HUES64 (cell line): ENCODE data around the gene C1D.

Experiments
- H3K27ac ChIP-seq: 2 replicates; pipeline ENCODE4 v1.7.0; 2013; ENCODE audit warnings: low read depth, low read length, inconsistent platforms
- H3K27me3 ChIP-seq: 2 replicates; pipeline ENCODE4 v1.6.1; 2013; ENCODE audit warnings: mild to moderate bottlenecking, low read length; ENCODE audit not compliant: insufficient read depth
- H3K36me3 ChIP-seq: 2 replicates; pipeline ENCODE4 v1.6.1; 2013; ENCODE audit warnings: mild to moderate bottlenecking, low read length; ENCODE audit not compliant: insufficient read depth
- H3K4me1 ChIP-seq: 2 replicates; pipeline ENCODE4 v1.6.1; 2013; ENCODE audit warnings: mild to moderate bottlenecking, low read length, moderate library complexity; ENCODE audit not compliant: insufficient read depth
- H3K4me3 ChIP-seq: 2 replicates; pipeline ENCODE4 v1.5.1; 2013; ENCODE audit warnings: mild to moderate bottlenecking, low read length, moderate library complexity
- H3K9ac ChIP-seq: 2 replicates; pipeline ENCODE4 v1.6.1; 2013; ENCODE audit warnings: mild to moderate bottlenecking, low read depth, low read length
- H3K9me3 ChIP-seq: 2 replicates; pipeline ENCODE4 v1.6.1; 2013; ENCODE audit warnings: low read depth, low read length; ENCODE audit not compliant: insufficient read depth
- WGBS: fragments of 150-250, 120-280 bp; methylation state at CpG from one replicate; pipeline ENCODE4 v1.1.7; 2013; ENCODE audit warnings: missing lambda C conversion rate; 5-methylcytosine and 5-hydroxymethylcytosine counted together

The C1D gene

GRCh38 chr2:68039317-68039716 is 23.5 kb downstream of the C1D start:
- Histone ChIP-seq H3K4me3 (no peak overlapping the region), H3K36me3 (peaks cover 11% of the 10 kb centered on the region), H3K9ac (no peak overlapping the region), H3K27me3 (no peaks in the 10 kb centered on the region), H3K9me3 (no peaks in the 10 kb centered on the region), H3K4me1 (no peaks in the 10 kb centered on the region), H3K27ac (no peak overlapping the region)
- WGBS = 100% methylated on average over 1 of the region's 1 CpG

- Histone ChIP-seq H3K27me3 (no peaks in the 10 kb centered on the region), H3K4me1 (no peaks in the 10 kb centered on the region), H3K36me3 (no peaks in the 10 kb centered on the region), H3K4me3 (no peak overlapping the region), H3K9me3 (no peaks in the 10 kb centered on the region), H3K9ac (no peak overlapping the region), H3K27ac (no peak overlapping the region)
- 86% methylated on average over 6 of the region's 6 CpGs for WGBS
These were observed 30.1 kb downstream of the C1D start for GRCh38 chr2:68032702-68033101.

GRCh38 chr2:68031542-68032160 is 31.2 kb downstream of the C1D start:
- H3K9ac ChIP-seq = no peak overlapping the region
- no peaks in the 10 kb centered on the region for H3K36me3 ChIP-seq

GRCh38 chr2:68031043-68031442 is 31.8 kb downstream of the C1D start:
- Histone ChIP-seq H3K9ac (no peak overlapping the region), H3K4me3 (no peak overlapping the region), H3K27ac (no peak overlapping the region), H3K27me3 (no peaks in the 10 kb centered on the region), H3K9me3 (no peaks in the 10 kb centered on the region), H3K36me3 (no peaks in the 10 kb centered on the region), H3K4me1 (no peaks in the 10 kb centered on the region)

More at GRCh38 chr2:68031542-68032160, 31.2 kb downstream of the C1D start:
- Histone ChIP-seq H3K27me3 (no peaks in the 10 kb centered on the region), H3K4me1 (no peaks in the 10 kb centered on the region), H3K27ac (no peak overlapping the region), H3K9me3 (no peaks in the 10 kb centered on the region), H3K4me3 (no peak overlapping the region)
- WGBS = 55% methylated on average over 2 of the region's 2 CpGs

GRCh38 chr2:68030529-68030928 is 32.3 kb downstream of the C1D start:
- Histone ChIP-seq H3K36me3 (no peaks in the 10 kb centered on the region), H3K9me3 (no peaks in the 10 kb centered on the region), H3K4me1 (no peaks in the 10 kb centered on the region), H3K4me3 (no peak overlapping the region), H3K9ac (no peak overlapping the region), H3K27ac (no peak overlapping the region), H3K27me3 (no peaks in the 10 kb centered on the region)
- 94% methylated on average over 4 of the region's 5 CpGs for WGBS

GRCh38 chr2:68027959-68028358 is 34.8 kb downstream of the C1D start:
- H3K9ac ChIP-seq = no peak overlapping the region
- no peaks in the 10 kb centered on the region for H3K36me3 ChIP-seq
- no peak overlapping the region for H3K27ac ChIP-seq
- no peaks in the 10 kb centered on the region for H3K9me3 ChIP-seq
- H3K27me3 ChIP-seq = no peaks in the 10 kb centered on the region
- no peaks in the 10 kb centered on the region for H3K4me1 ChIP-seq
- no peak overlapping the region for H3K4me3 ChIP-seq

- Histone ChIP-seq H3K27ac (no peak overlapping the region), H3K4me1 (no peaks in the 10 kb centered on the region), H3K36me3 (no peaks in the 10 kb centered on the region), H3K4me3 (no peak overlapping the region), H3K9me3 (no peaks in the 10 kb centered on the region), H3K9ac (no peak overlapping the region), H3K27me3 (no peaks in the 10 kb centered on the region)
- WGBS = 95% methylated on average over 22 of the region's 22 CpGs
These were observed 38.4 kb downstream of the C1D start for GRCh38 chr2:68024450-68024849.

GRCh38 chr2:68023904-68024303 is 38.9 kb downstream of the C1D start:
- H3K9me3 ChIP-seq = no peaks in the 10 kb centered on the region
- no peaks in the 10 kb centered on the region for H3K27me3 ChIP-seq
- no peak overlapping the region for H3K27ac ChIP-seq
- WGBS = 96% methylated on average over 16 of the region's 16 CpGs
- H3K4me1 ChIP-seq = no peaks in the 10 kb centered on the region
- no peak overlapping the region for H3K4me3 ChIP-seq
- H3K36me3 ChIP-seq = no peaks in the 10 kb centered on the region
- H3K9ac ChIP-seq = no peak overlapping the region

- WGBS = 91% methylated on average over 4 of the region's 4 CpGs
- Histone ChIP-seq H3K27ac (no peak overlapping the region), H3K36me3 (no peaks in the 10 kb centered on the region), H3K9ac (no peak overlapping the region), H3K4me1 (no peaks in the 10 kb centered on the region), H3K27me3 (no peaks in the 10 kb centered on the region), H3K4me3 (no peak overlapping the region), H3K9me3 (no peaks in the 10 kb centered on the region)
These were observed 44.1 kb downstream of the C1D start for GRCh38 chr2:68018727-68019126.

GRCh38 chr2:68009526-68009925 is 53.3 kb downstream of the C1D start:
- 96% methylated on average over 5 of the region's 5 CpGs for WGBS
- Histone ChIP-seq H3K36me3 (no peaks in the 10 kb centered on the region), H3K27ac (no peak overlapping the region), H3K27me3 (no peaks in the 10 kb centered on the region), H3K9ac (no peak overlapping the region), H3K4me3 (no peak overlapping the region), H3K9me3 (no peaks in the 10 kb centered on the region), H3K4me1 (no peaks in the 10 kb centered on the region)

- no peak overlapping the region for H3K27ac ChIP-seq
- 89% methylated on average over 8 of the region's 8 CpGs for WGBS
These were observed 62.5 kb downstream of the C1D start for GRCh38 chr2:68000170-68000825.

GRCh38 chr2:67999332-67999731 is 63.5 kb downstream of the C1D start:
- Histone ChIP-seq H3K9ac (no peak overlapping the region), H3K36me3 (no peaks in the 10 kb centered on the region), H3K4me1 (no peaks in the 10 kb centered on the region), H3K4me3 (no peak overlapping the region), H3K9me3 (no peaks in the 10 kb centered on the region), H3K27me3 (no peaks in the 10 kb centered on the region), H3K27ac (no peak overlapping the region)
- 94% methylated on average over 3 of the region's 3 CpGs for WGBS

More at GRCh38 chr2:68000170-68000825, 62.5 kb downstream of the C1D start:
- Histone ChIP-seq H3K9ac (no peak overlapping the region), H3K36me3 (no peaks in the 10 kb centered on the region), H3K4me1 (no peaks in the 10 kb centered on the region), H3K4me3 (no peak overlapping the region), H3K9me3 (no peaks in the 10 kb centered on the region), H3K27me3 (no peaks in the 10 kb centered on the region)
